ENCODE data around the gene TUBB3.

The TUBB3 gene

GRCh38 chr16:89922884-89923639 is at the start of gene TUBB3:
TSS of gene TUBB3 (plus strand) at chr16:89923342. CDS start at chr16:89923402, 60 bp downstream.
- TF ChIP-seq GATA3 (IDR thresholded peaks at IDR 0.05; ENCODE audit: low read depth, low read length) = no peak
- 0 out of 2 replicates have a peak, but pooled peaks have one; percentile 7 for TF ChIP-seq GATA2 (IDR thresholded peaks at IDR 0.05; ENCODE audit: low read depth, low read length)

- TF ChIP-seq GATA2 (IDR thresholded peaks at IDR 0.05; ENCODE audit: low read depth, low read length) (no peak), GATA3 (IDR thresholded peaks at IDR 0.05; ENCODE audit: low read depth, low read length) (no peak)
These were observed 49.0 kb upstream of the TUBB3 start for GRCh38 chr16:89873972-89874689.

GRCh38 chr16:89880477-89881367 is 42.4 kb upstream of the TUBB3 start:
- no peak for TF ChIP-seq GATA3 (IDR thresholded peaks at IDR 0.05; ENCODE audit: low read depth, low read length)
- TF ChIP-seq GATA2 (IDR thresholded peaks at IDR 0.05; ENCODE audit: low read depth, low read length) = no peak

- TF ChIP-seq GATA2 (IDR thresholded peaks at IDR 0.05; ENCODE audit: low read depth, low read length) (no peak), GATA3 (IDR thresholded peaks at IDR 0.05; ENCODE audit: low read depth, low read length) (no peak)
These were observed 41.8 kb upstream of the TUBB3 start for GRCh38 chr16:89881368-89881730.

GRCh38 chr16:89883346-89884040 is 39.6 kb upstream of the TUBB3 start:
- TF ChIP-seq GATA3 (IDR thresholded peaks at IDR 0.05; ENCODE audit: low read depth, low read length) (no peak), GATA2 (IDR thresholded peaks at IDR 0.05; ENCODE audit: low read depth, low read length) (no peak)

- no peak for TF ChIP-seq GATA2 (IDR thresholded peaks at IDR 0.05; ENCODE audit: low read depth, low read length)
- TF ChIP-seq GATA3 (IDR thresholded peaks at IDR 0.05; ENCODE audit: low read depth, low read length) = no peak
These were observed 39.1 kb upstream of the TUBB3 start for GRCh38 chr16:89884041-89884421.

GRCh38 chr16:89887243-89887642 is 35.9 kb upstream of the TUBB3 start:
- TF ChIP-seq GATA2 (IDR thresholded peaks at IDR 0.05; ENCODE audit: low read depth, low read length) (no peak), GATA3 (IDR thresholded peaks at IDR 0.05; ENCODE audit: low read depth, low read length) (no peak)

GRCh38 chr16:89890200-89890599 is 32.9 kb upstream of the TUBB3 start:
- no peak for TF ChIP-seq GATA3 (IDR thresholded peaks at IDR 0.05; ENCODE audit: low read depth, low read length)
- no peak for TF ChIP-seq GATA2 (IDR thresholded peaks at IDR 0.05; ENCODE audit: low read depth, low read length)

GRCh38 chr16:89890886-89891657 is 32.1 kb upstream of the TUBB3 start:
- TF ChIP-seq GATA3 (IDR thresholded peaks at IDR 0.05; ENCODE audit: low read depth, low read length) (no peak), GATA2 (IDR thresholded peaks at IDR 0.05; ENCODE audit: low read depth, low read length) (no peak)

- TF ChIP-seq GATA2 (IDR thresholded peaks at IDR 0.05; ENCODE audit: low read depth, low read length) (no peak), GATA3 (IDR thresholded peaks at IDR 0.05; ENCODE audit: low read depth, low read length) (no peak)
These were observed 31.0 kb upstream of the TUBB3 start for GRCh38 chr16:89892055-89892630.

- TF ChIP-seq GATA3 (IDR thresholded peaks at IDR 0.05; ENCODE audit: low read depth, low read length) (no peak), GATA2 (IDR thresholded peaks at IDR 0.05; ENCODE audit: low read depth, low read length) (no peak)
These were observed 30.5 kb upstream of the TUBB3 start for GRCh38 chr16:89892635-89893034.

- TF ChIP-seq GATA2 (IDR thresholded peaks at IDR 0.05; ENCODE audit: low read depth, low read length) = no peak
- no peak for TF ChIP-seq GATA3 (IDR thresholded peaks at IDR 0.05; ENCODE audit: low read depth, low read length)
These were observed 29.2 kb upstream of the TUBB3 start for GRCh38 chr16:89893642-89894548.
